BJ (cell line): ENCODE data around the gene ARHGAP21. TPM values are rescaled to one million over a fixed set of nuclear protein-coding genes. Genes with fewer than 3 reads are reported as not detected.
"Not testable (repeated sequence)": the region's sequence is repeated elsewhere in the genome, so short reads cannot be mapped to it uniquely, and the experiment has no call there.

Experiments used
- CTCF ChIA-PET: fragments of 350-600 bp; formaldehyde crosslinking; extraction: SDS; loops from one replicate; lab custom pipeline; 2021; ENCODE audit warnings: antibody characterized with exemption, inconsistent platforms; lab: Yijun Ruan, JAX
- POLR2A ChIA-PET: fragments of 300-600 bp; sonication (Branson Sonifier 250); formaldehyde crosslinking; extraction: SDS; loops from one replicate; lab custom pipeline; 2021; ENCODE audit warnings: antibody characterized with exemption; lab: Charles Lee
- DNase-seq: peaks from one replicate; pipeline ENCODE4 v3.0.0-alpha.2; 2011; ENCODE audit warnings: low read depth
- H3K27me3 ChIP-seq: 2 replicates; pipeline ENCODE4 v1.6.0; 2011; ENCODE audit warnings: low read length; ENCODE audit not compliant: control insufficient read depth, insufficient read depth
- H3K36me3 ChIP-seq: 2 replicates; pipeline ENCODE4 v1.5.1; 2011; ENCODE audit warnings: low read length; ENCODE audit not compliant: control insufficient read depth, insufficient read depth
- H3K4me3 ChIP-seq: 2 replicates; pipeline ENCODE4 v1.5.1; 2011; ENCODE audit warnings: low read depth, mild to moderate bottlenecking, control low read depth, low read length
- polyA plus RNA-seq: library from polyadenylated mRNA; depleted of rRNA; stranded (reverse); fragments of >200 nt; gene quantifications from 2 replicates; pipeline ENCODE4 v1.2.3, GENCODE V29; 2011
- TF ChIP-seq, protein P1 (sequence below): IDR thresholded peaks from 2 replicates; pipeline ENCODE4 v1.5.1; 2011; ENCODE audit warnings: low read depth, mild to moderate bottlenecking, control low read depth, inconsistent platforms, low read length, moderate library complexity; ENCODE audit not compliant: insufficient read depth

ARHGAP21 gene
- polyA plus RNA-seq, 1 experiment, result 75.8 TPM

DNA sequence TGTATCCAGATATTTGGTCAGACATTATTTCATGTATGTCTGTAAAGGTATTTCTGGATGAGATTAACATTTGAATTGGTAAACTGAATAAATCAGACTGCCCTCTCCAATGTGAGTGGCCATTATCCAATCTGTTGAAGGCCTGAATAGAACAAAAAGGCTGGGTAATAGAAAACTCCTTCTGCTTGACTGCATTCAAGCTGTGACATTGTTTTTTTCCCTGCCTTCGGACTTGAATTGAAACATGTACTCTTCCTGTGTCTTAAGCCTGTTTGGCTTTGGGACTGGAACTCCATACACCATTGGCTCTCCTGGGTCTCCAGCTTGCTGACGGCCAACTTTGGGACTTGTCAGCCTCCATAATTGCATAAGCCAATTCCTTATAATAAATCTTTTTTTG lies 36.0 kb upstream of the ARHGAP21 start:
- H3K36me3 ChIP-seq, result no peaks in the 10 kb centered on the region
- H3K27me3 ChIP-seq, result no peaks in the 10 kb centered on the region
- H3K4me3 ChIP-seq, result no peak overlapping the region
- DNase-seq, result no peak
- ChIA-PET POLR2A (no interaction called here), CTCF (interaction anchor here (1.0 kb wide), 1 partner anchor 116 kb away, joined by 3 read pairs; no protein-coding TSS in a partner anchor)
- TF ChIP-seq, protein P1, sequence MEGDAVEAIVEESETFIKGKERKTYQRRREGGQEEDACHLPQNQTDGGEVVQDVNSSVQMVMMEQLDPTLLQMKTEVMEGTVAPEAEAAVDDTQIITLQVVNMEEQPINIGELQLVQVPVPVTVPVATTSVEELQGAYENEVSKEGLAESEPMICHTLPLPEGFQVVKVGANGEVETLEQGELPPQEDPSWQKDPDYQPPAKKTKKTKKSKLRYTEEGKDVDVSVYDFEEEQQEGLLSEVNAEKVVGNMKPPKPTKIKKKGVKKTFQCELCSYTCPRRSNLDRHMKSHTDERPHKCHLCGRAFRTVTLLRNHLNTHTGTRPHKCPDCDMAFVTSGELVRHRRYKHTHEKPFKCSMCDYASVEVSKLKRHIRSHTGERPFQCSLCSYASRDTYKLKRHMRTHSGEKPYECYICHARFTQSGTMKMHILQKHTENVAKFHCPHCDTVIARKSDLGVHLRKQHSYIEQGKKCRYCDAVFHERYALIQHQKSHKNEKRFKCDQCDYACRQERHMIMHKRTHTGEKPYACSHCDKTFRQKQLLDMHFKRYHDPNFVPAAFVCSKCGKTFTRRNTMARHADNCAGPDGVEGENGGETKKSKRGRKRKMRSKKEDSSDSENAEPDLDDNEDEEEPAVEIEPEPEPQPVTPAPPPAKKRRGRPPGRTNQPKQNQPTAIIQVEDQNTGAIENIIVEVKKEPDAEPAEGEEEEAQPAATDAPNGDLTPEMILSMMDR, result no peak

- H3K4me3 ChIP-seq, H3K27me3 ChIP-seq, POLR2A ChIA-PET, CTCF ChIA-PET, H3K36me3 ChIP-seq, DNase-seq: not testable (repeated sequence)
Observed at GRCh38 chr10:24758254-24758653, 34.6 kb upstream of the ARHGAP21 start.

GRCh38 chr10:24756283-24756682 lies 32.6 kb upstream of the ARHGAP21 start:
- H3K27me3 ChIP-seq, result no peaks in the 10 kb centered on the region
- CTCF ChIA-PET, result interaction anchor here (0.6 kb wide), 1 partner anchor 35 kb away, joined by 3 read pairs; no protein-coding TSS in a partner anchor
- TF ChIP-seq, protein P1, result no peak
- no peaks in the 10 kb centered on the region for H3K36me3 ChIP-seq
- DNase-seq, result no peak
- POLR2A ChIA-PET, result no interaction called here
- no peak overlapping the region for H3K4me3 ChIP-seq

DNA sequence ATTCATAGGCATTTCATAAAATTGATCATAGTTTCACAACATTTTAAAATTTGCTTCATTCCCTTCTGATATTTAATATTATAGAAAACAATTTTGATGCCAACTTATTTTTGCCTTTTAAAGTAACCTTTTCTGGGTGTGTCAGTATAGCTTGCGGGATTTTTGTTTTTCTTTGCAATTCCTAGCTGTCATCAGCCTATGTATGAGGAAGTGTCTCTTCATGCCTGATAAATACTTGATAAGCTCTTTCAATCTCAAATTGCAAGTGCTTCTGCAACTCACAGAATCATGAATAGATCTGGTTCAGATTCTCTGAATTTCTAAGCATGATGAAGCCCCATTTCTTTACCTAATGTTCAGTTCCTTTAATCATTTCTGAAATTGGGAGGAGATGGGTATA lies 28.0 kb upstream of the ARHGAP21 start:
- DNase-seq, result no peak
- TF ChIP-seq, protein P1, result no peak
- ChIA-PET CTCF (interaction anchor here (0.6 to 2.9 kb wide), 3 partner anchors 11 to 28 kb away, joined by 3 to 7 read pairs (median 4); no protein-coding TSS in a partner anchor), POLR2A (no interaction called here)
- Histone ChIP-seq H3K4me3 (no peak overlapping the region), H3K27me3 (no peaks in the 10 kb centered on the region), H3K36me3 (no peaks in the 10 kb centered on the region)

- no peak for DNase-seq
- no peaks in the 10 kb centered on the region for H3K36me3 ChIP-seq
- CTCF ChIA-PET, result interaction anchor here (1.0 to 2.9 kb wide), 2 partner anchors 24 to 201 kb away, joined by 3 to 7 read pairs; no protein-coding TSS in a partner anchor
- POLR2A ChIA-PET, result no interaction called here
- no peak overlapping the region for H3K4me3 ChIP-seq
- H3K27me3 ChIP-seq, result no peaks in the 10 kb centered on the region
- TF ChIP-seq, protein P1, result no peak
Observed at GRCh38 chr10:24750695-24751094, 27.0 kb upstream of the ARHGAP21 start.

DNA sequence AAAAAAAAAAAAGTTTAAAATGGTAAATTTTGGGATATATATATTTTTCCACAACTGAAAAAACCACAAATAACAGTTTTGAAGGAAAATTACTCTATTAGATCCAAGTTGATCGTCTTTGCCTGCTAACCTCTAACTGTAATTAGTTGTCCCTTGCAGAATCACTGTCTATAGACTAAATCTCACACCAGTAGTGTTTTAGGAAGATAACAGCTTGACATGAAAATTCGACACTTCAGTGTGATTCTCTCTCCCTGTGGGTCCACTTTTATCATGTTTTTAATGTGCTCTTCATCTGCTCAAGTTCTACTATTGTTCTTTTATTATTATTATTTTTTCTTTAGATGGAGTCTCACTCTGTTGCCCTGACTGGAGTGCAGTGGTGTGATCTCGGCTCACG lies 24.5 kb upstream of the ARHGAP21 start:
- no peak for DNase-seq
- TF ChIP-seq, protein P1, result no peak
- POLR2A ChIA-PET, result no interaction called here
- no peaks in the 10 kb centered on the region for H3K27me3 ChIP-seq
- no peaks in the 10 kb centered on the region for H3K36me3 ChIP-seq
- CTCF ChIA-PET, result no interaction called here
- H3K4me3 ChIP-seq, result no peak overlapping the region
